ENCODE data around the gene MYO16.

Gene MYO16

GRCh38 chr13:108667205-108667604, 37.8 kb downstream of the MYO16 start:
- Histone ChIP-seq H3K27me3 (no peaks in the 10 kb centered on the region), H3K4me3 (ENCODE audit: low read depth, low read length) (no peak overlapping the region), H3K4me1 (no peaks in the 10 kb centered on the region), H3K9me3 (no peaks in the 10 kb centered on the region; the same call in 1 of the 2 replicates), H3K36me3 (no peaks in the 10 kb centered on the region)
- DNase-seq: no peak
- TF ChIP-seq CTCF (IDR thresholded peaks at IDR 0.05; ENCODE audit: low read depth, low read length): no peak

GRCh38 chr13:108669381-108669780, 40.0 kb downstream of the MYO16 start:
- no peaks in the 10 kb centered on the region for H3K4me1 ChIP-seq
- TF ChIP-seq CTCF (IDR thresholded peaks at IDR 0.05; ENCODE audit: low read depth, low read length): no peak
- DNase-seq: no peak

GRCh38 chr13:108674346-108674745, 44.9 kb downstream of the MYO16 start:
- no peak for DNase-seq
- TF ChIP-seq CTCF (IDR thresholded peaks at IDR 0.05; ENCODE audit: low read depth, low read length): no peak

More at GRCh38 chr13:108669381-108669780, 40.0 kb downstream of the MYO16 start:
- H3K27me3 ChIP-seq: peaks cover 13% of the 10 kb centered on the region
- no peaks in the 10 kb centered on the region for H3K36me3 ChIP-seq
- H3K9me3 ChIP-seq: no peaks in the 10 kb centered on the region; the same call in 1 of the 2 replicates
- no peak overlapping the region for H3K4me3 ChIP-seq (ENCODE audit: low read depth, low read length)

GRCh38 chr13:108674771-108675170, 45.4 kb downstream of the MYO16 start:
- H3K4me1 ChIP-seq: no peaks in the 10 kb centered on the region

More at GRCh38 chr13:108674346-108674745, 44.9 kb downstream of the MYO16 start:
- Histone ChIP-seq H3K27me3 (peaks cover 41% of the 10 kb centered on the region), H3K4me1 (no peaks in the 10 kb centered on the region), H3K9me3 (no peaks in the 10 kb centered on the region), H3K36me3 (no peaks in the 10 kb centered on the region), H3K4me3 (ENCODE audit: low read depth, low read length) (no peak overlapping the region)

GRCh38 chr13:108676620-108677019, 47.2 kb downstream of the MYO16 start:
- Histone ChIP-seq H3K27me3 (peaks cover 41% of the 10 kb centered on the region), H3K4me1 (no peaks in the 10 kb centered on the region), H3K4me3 (ENCODE audit: low read depth, low read length) (no peak overlapping the region), H3K36me3 (no peaks in the 10 kb centered on the region), H3K9me3 (no peaks in the 10 kb centered on the region)
- no peak for DNase-seq
- TF ChIP-seq CTCF (IDR thresholded peaks at IDR 0.05; ENCODE audit: low read depth, low read length): no peak

More at GRCh38 chr13:108674771-108675170, 45.4 kb downstream of the MYO16 start:
- no peaks in the 10 kb centered on the region for H3K36me3 ChIP-seq
- peaks cover 41% of the 10 kb centered on the region for H3K27me3 ChIP-seq
- DNase-seq: no peak
- H3K4me3 ChIP-seq (ENCODE audit: low read depth, low read length): no peak overlapping the region
- TF ChIP-seq CTCF (IDR thresholded peaks at IDR 0.05; ENCODE audit: low read depth, low read length): no peak
- no peaks in the 10 kb centered on the region for H3K9me3 ChIP-seq

- H3K27me3 ChIP-seq: peaks cover 39% of the 10 kb centered on the region
- no peaks in the 10 kb centered on the region for H3K36me3 ChIP-seq
- no peak overlapping the region for H3K4me3 ChIP-seq (ENCODE audit: low read depth, low read length)
- no peaks in the 10 kb centered on the region for H3K9me3 ChIP-seq
- no peak for DNase-seq
- no peak for TF ChIP-seq CTCF (IDR thresholded peaks at IDR 0.05; ENCODE audit: low read depth, low read length)
- H3K4me1 ChIP-seq: no peaks in the 10 kb centered on the region
Measured at GRCh38 chr13:108677806-108678205, 48.4 kb downstream of the MYO16 start.

Data from BE2C (cell line).